ENCODE data around the gene VTN.

Gene VTN, protein sequence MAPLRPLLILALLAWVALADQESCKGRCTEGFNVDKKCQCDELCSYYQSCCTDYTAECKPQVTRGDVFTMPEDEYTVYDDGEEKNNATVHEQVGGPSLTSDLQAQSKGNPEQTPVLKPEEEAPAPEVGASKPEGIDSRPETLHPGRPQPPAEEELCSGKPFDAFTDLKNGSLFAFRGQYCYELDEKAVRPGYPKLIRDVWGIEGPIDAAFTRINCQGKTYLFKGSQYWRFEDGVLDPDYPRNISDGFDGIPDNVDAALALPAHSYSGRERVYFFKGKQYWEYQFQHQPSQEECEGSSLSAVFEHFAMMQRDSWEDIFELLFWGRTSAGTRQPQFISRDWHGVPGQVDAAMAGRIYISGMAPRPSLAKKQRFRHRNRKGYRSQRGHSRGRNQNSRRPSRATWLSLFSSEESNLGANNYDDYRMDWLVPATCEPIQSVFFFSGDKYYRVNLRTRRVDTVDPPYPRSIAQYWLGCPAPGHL

DNA sequence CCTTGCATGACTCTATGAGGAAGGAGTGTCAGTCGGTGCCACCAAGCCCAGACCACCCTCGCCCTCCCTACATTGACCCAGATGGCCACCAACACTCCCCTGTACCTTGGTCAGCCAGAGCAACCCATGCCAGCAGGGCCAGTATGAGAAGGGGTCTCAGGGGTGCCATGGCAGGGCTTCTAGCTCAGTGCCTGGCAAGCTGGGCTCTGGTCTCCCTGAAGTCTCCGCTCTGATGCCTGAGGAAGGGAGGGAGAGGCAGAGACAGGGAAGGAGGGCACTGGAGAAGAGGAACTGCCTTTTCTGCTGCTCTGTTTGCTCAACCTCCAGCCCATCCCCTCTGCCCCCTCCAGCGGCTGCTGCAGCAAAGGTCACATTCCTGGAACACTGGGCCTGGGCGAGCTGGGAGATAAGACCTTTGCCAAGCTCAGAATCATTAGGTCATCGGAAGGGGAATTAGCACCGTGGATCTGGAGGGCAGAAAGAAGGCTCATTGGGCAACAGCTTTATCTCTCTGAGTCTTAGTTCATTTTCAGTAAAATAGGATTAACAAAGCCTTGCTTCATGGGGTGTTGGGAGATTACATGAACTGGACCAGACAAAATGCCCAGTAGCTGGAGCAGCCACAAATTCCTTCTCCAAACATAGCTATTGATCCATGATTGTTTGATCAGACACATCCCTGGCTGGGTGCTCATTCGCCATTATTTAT lies at the start of gene VTN:
Gene VTN, minus strand, starts transcription at position 273 of the 709 bp plus-strand sequence. Its CDS starts 104 bp downstream, at position 169.
- peak within 1 kb of the TSS; percentile 66 for H3K4me3 ChIP-seq (ENCODE audit: low read depth, low read length)
- no peak for DNase-seq (ENCODE audit: low read depth)
- TF ChIP-seq, protein P1, sequence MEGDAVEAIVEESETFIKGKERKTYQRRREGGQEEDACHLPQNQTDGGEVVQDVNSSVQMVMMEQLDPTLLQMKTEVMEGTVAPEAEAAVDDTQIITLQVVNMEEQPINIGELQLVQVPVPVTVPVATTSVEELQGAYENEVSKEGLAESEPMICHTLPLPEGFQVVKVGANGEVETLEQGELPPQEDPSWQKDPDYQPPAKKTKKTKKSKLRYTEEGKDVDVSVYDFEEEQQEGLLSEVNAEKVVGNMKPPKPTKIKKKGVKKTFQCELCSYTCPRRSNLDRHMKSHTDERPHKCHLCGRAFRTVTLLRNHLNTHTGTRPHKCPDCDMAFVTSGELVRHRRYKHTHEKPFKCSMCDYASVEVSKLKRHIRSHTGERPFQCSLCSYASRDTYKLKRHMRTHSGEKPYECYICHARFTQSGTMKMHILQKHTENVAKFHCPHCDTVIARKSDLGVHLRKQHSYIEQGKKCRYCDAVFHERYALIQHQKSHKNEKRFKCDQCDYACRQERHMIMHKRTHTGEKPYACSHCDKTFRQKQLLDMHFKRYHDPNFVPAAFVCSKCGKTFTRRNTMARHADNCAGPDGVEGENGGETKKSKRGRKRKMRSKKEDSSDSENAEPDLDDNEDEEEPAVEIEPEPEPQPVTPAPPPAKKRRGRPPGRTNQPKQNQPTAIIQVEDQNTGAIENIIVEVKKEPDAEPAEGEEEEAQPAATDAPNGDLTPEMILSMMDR (IDR thresholded peaks at IDR 0.05; ENCODE audit: low read depth, low read length, missing control alignments) = no peak
- in situ Hi-C loops (cut with HindIII; ENCODE audit: low sequenced_read_pairs) = no loop called here

DNA sequence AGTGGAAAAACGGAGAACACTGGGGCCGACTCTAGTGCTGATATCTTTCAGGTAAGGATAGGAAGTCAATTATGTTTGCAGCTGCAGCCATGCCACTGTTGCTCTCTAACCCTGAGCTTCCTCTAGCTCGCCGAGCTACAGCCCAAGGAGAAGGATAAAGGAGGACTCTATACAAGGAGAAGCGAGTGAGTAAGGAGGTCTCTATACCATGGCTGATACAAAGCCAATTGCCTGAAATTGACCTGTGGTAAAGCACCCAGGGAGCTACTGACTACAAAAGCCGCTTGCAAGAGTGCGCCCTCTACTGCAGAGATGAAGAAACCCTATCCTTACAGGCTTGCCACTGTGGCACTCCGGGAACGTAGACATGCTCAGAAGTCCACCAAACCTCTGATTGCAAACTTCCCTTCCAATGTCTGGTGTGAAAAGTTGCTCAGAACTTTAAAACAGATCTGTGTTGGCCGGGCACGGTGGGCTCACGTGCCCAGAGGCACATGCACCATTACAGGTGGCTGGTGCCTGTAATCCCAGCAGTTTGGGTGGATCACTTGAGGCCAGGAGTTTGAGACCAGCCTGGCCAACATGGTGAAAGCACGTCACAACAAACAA lies 46.7 kb upstream of the VTN start:
- H3K4me3 ChIP-seq (ENCODE audit: low read depth, low read length) = no peak overlapping the region
- DNase-seq (ENCODE audit: low read depth) = peak; percentile 8
- in situ Hi-C loops (cut with HindIII; ENCODE audit: low sequenced_read_pairs) = no loop called here
- TF ChIP-seq, protein P1 (IDR thresholded peaks at IDR 0.05; ENCODE audit: low read depth, low read length, missing control alignments) = peak; percentile 75

DNA sequence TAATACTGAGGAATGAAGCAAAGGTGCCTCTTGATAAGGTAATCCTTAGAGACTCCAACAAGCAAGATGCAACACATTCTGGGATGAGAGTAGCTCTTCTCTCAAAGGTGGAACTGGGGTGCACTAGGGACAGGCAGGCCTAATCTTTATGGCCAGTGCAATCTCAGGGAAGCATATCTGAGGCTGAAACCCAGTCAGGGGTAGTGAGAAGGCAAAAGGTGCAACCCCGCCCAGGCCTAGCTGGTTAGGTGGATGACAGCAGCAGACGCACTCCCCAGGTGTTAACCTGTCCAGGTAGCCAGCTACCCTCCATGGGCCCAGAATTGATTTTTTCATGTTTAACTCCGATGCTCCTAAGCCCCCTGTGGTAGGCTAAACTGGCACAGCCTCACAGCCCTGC lies 45.8 kb upstream of the VTN start:
- in situ Hi-C loops (cut with HindIII; ENCODE audit: low sequenced_read_pairs) = no loop called here
- H3K4me3 ChIP-seq (ENCODE audit: low read depth, low read length) = no peak overlapping the region
- TF ChIP-seq, protein P1 (IDR thresholded peaks at IDR 0.05; ENCODE audit: low read depth, low read length, missing control alignments) = no peak
- no peak for DNase-seq (ENCODE audit: low read depth)

DNA sequence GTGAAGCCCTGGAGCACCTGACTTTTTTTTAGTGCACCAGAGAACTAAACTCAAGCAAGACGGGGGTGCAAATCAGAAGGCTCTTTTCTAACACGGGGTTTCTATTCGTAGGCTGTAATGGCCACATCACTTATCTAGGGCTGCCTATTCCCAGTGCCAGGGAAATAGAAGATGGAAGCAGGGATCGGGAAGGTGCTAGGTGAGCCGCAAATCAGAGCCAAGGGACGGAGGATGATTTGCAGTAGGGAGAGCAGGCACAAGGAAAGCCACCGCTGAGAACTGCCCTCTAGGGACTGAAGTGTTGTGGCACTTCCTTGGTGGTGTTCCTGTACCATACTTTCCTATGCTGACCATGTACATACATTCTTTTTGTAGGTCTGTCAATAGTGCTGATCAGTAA lies 43.7 kb upstream of the VTN start:
- TF ChIP-seq, protein P1 (IDR thresholded peaks at IDR 0.05; ENCODE audit: low read depth, low read length, missing control alignments) = no peak
- in situ Hi-C loops (cut with HindIII; ENCODE audit: low sequenced_read_pairs) = no loop called here
- no peak overlapping the region for H3K4me3 ChIP-seq (ENCODE audit: low read depth, low read length)
- no peak for DNase-seq (ENCODE audit: low read depth)

DNA sequence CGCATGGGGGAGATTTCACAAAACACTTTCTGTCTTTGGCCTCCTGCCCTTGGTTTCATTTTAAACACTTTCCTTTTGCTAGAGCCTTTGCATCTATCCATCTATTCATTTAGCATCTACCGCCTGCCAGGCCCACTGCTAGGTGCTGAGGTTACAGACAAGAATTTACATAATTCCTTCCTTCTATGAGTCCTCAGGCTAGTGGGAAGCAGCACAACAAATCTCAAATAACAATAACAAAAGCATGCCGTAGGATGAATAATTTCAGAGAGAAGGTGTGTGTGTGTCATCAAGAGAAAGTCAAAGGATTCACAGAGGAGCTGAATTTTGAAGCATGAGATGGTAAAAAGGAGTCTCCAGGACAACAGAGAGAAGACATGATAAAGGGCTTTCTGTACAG lies 42.0 kb upstream of the VTN start:
- in situ Hi-C loops (cut with HindIII; ENCODE audit: low sequenced_read_pairs) = no loop called here
- no peak overlapping the region for H3K4me3 ChIP-seq (ENCODE audit: low read depth, low read length)
- TF ChIP-seq, protein P1 (IDR thresholded peaks at IDR 0.05; ENCODE audit: low read depth, low read length, missing control alignments) = no peak
- DNase-seq (ENCODE audit: low read depth) = no peak

DNA sequence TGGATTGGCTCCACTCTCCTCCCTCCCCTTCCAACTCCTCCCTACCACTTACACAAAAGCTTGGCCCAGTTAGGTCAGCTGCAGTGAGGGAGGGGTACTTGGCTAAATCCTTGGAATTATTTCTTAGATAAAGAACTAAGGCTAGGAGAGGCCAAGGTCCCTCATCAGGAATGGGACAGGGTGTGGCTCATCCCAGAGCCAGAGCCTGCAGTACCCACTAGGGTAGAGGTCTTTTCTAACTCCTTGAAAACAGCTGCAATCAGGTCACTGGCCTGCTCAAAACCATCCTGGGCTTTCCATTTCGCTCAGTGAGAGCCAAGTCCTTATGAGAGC lies 37.8 kb upstream of the VTN start:
- DNase-seq (ENCODE audit: low read depth) = no peak
- TF ChIP-seq, protein P1 (IDR thresholded peaks at IDR 0.05; ENCODE audit: low read depth, low read length, missing control alignments) = no peak
- in situ Hi-C loops (cut with HindIII; ENCODE audit: low sequenced_read_pairs) = no loop called here
- no peak overlapping the region for H3K4me3 ChIP-seq (ENCODE audit: low read depth, low read length)
